ENCODE measurements around the gene PCDHB6.
A peak's percentile ranks its signal among the peaks of the same experiment; 100 is the strongest.
"Not testable (repeated sequence)": the region's sequence is repeated elsewhere in the genome, so short reads cannot be mapped to it uniquely, and the experiment has no call there.

The PCDHB6 gene

DNA sequence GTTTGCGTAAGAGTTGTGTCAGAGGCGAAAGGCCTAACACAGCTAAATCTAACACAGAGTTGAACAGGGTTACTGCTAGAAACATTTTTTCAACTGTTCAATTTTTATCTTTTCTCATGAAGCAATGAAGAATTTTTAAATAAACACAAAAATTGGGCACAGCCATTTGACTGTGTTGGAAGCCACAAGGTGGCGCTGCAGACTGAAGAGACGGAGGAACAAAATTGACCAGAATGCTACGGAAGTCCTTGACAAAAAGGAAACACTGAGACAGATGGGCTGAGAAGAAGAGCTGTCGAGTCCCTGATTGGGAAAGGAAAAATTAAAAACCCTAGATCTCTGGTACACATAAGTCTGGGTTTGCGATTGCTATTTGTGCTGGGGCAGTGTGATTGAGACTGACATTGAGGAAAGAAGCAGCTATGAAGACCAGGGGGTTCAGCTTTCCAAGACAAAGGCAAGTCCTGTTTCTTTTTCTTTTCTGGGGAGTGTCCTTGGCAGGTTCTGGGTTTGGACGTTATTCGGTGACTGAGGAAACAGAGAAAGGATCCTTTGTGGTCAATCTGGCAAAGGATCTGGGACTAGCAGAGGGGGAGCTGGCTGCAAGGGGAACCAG lies 37.1 kb downstream of the PCDHB6 start, which contains the start of gene PCDHB9:
TSS of gene PCDHB9 (plus strand) at position 265 of the 616 bp plus-strand sequence. CDS start at position 423, 158 bp downstream.
- H3K4me3 ChIP-seq (ENCODE audit: insufficient read length, low read depth), result no peak within 1 kb of the TSS
- TF ChIP-seq YY1 (IDR thresholded peaks at IDR 0.05; ENCODE audit: insufficient read depth, insufficient read length) (no peak), SUZ12 (IDR thresholded peaks at IDR 0.05; ENCODE audit: extremely low read depth, insufficient read depth, insufficient read length) (no peak), ZNF274 (IDR thresholded peaks at IDR 0.05; ENCODE audit: low read depth, low read length) (no peak)
- no peaks in the 10 kb centered on the region for H3K27me3 ChIP-seq (ENCODE audit: insufficient read depth, insufficient read length)
- peaks cover 5% of the 10 kb centered on the region; the same call in 1 of the 2 replicates for H3K9me3 ChIP-seq (ENCODE audit: insufficient read depth, low read length)
- no peaks in the 10 kb centered on the region for H3K4me1 ChIP-seq (ENCODE audit: insufficient read depth, insufficient read length)
- no peaks in the 10 kb centered on the region for H3K36me3 ChIP-seq (ENCODE audit: insufficient read depth, insufficient read length, low read length)
- DNase-seq (ENCODE audit: low read depth, low spot score), result peak; percentile 13
- no peak within 1 kb of the TSS for H3K9ac ChIP-seq (ENCODE audit: insufficient read length, low read depth)

DNA sequence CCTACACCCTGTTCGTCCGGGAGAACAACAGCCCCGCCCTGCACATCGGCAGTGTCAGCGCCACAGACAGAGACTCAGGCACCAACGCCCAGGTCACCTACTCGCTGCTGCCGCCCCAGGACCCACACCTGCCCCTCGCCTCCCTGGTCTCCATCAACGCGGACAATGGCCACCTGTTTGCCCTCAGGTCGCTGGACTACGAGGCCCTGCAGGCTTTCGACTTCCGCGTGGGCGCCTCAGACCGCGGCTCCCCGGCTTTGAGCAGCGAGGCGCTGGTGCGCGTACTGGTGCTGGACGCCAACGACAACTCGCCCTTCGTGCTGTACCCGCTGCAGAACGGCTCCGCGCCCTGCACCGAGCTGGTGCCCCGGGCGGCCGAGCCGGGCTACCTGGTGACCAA lies 38.8 kb downstream of the PCDHB6 start:
- not testable (repeated sequence) for H3K27me3 ChIP-seq (ENCODE audit: insufficient read depth, insufficient read length); H3K36me3 ChIP-seq (ENCODE audit: insufficient read depth, insufficient read length, low read length); DNase-seq (ENCODE audit: low read depth, low spot score); H3K4me3 ChIP-seq (ENCODE audit: insufficient read length, low read depth); H3K9ac ChIP-seq (ENCODE audit: insufficient read length, low read depth); H3K9me3 ChIP-seq (ENCODE audit: insufficient read depth, low read length); H3K4me1 ChIP-seq (ENCODE audit: insufficient read depth, insufficient read length)

DNA sequence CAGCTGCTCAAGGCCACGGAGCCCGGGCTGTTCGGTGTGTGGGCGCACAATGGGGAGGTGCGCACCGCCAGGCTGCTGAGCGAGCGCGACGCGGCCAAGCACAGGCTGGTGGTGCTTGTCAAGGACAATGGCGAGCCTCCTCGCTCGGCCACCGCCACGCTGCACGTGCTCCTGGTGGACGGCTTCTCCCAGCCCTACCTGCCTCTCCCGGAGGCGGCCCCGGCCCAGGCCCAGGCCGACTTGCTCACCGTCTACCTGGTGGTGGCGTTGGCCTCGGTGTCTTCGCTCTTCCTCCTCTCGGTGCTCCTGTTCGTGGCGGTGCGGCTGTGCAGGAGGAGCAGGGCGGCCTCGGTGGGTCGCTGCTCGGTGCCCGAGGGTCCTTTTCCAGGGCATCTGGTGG lies 39.3 kb downstream of the PCDHB6 start:
- H3K9me3 ChIP-seq (ENCODE audit: insufficient read depth, low read length), result not testable (repeated sequence)

DNA sequence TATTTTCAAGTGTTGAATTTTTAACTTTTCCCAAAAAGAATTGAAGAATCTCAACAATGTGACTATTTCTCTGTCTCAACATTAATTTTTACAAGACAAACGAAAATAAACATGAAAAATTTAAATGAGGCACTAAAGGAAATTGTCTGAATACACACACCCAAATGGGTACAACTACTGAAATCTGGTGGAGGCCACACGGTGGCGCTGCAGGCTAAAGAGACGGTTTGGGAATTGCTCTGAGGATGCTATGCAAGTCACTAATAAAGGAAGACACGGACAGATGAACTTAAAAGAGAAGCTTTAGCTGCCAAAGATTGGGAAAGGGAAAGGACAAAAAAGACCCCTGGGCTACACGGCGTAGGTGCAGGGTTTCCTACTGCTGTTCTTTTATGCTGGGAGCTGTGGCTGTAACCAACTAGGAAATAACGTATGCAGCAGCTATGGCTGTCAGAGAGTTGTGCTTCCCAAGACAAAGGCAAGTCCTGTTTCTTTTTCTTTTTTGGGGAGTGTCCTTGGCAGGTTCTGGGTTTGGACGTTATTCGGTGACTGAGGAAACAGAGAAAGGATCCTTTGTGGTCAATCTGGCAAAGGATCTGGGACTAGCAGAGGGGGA lies 42.4 kb downstream of the PCDHB6 start, which contains the start of gene PCDHB10:
TSS of gene PCDHB10 (plus strand) at position 244 of the 616 bp plus-strand sequence. CDS start at position 444, 200 bp downstream.
- Histone ChIP-seq H3K27me3 (ENCODE audit: insufficient read depth, insufficient read length) (peaks cover 15% of the 10 kb centered on the region), H3K36me3 (ENCODE audit: insufficient read depth, insufficient read length, low read length) (no peaks in the 10 kb centered on the region), H3K9ac (ENCODE audit: insufficient read length, low read depth) (no peak within 1 kb of the TSS), H3K4me3 (ENCODE audit: insufficient read length, low read depth) (no peak within 1 kb of the TSS), H3K4me1 (ENCODE audit: insufficient read depth, insufficient read length) (no peaks in the 10 kb centered on the region), H3K9me3 (ENCODE audit: insufficient read depth, low read length) (peaks cover 12% of the 10 kb centered on the region)
- no peak for TF ChIP-seq SUZ12 (IDR thresholded peaks at IDR 0.05; ENCODE audit: extremely low read depth, insufficient read depth, insufficient read length)
- TF ChIP-seq YY1 (IDR thresholded peaks at IDR 0.05; ENCODE audit: insufficient read depth, insufficient read length), result no peak
- no peak for TF ChIP-seq ZNF274 (IDR thresholded peaks at IDR 0.05; ENCODE audit: low read depth, low read length)
- peak; percentile 36 for DNase-seq (ENCODE audit: low read depth, low spot score)

More for the DNA sequence above, 39.3 kb downstream of the PCDHB6 start:
- not testable (repeated sequence) for H3K27me3 ChIP-seq (ENCODE audit: insufficient read depth, insufficient read length); H3K4me1 ChIP-seq (ENCODE audit: insufficient read depth, insufficient read length); H3K9ac ChIP-seq (ENCODE audit: insufficient read length, low read depth); H3K36me3 ChIP-seq (ENCODE audit: insufficient read depth, insufficient read length, low read length); DNase-seq (ENCODE audit: low read depth, low spot score); H3K4me3 ChIP-seq (ENCODE audit: insufficient read length, low read depth)

DNA sequence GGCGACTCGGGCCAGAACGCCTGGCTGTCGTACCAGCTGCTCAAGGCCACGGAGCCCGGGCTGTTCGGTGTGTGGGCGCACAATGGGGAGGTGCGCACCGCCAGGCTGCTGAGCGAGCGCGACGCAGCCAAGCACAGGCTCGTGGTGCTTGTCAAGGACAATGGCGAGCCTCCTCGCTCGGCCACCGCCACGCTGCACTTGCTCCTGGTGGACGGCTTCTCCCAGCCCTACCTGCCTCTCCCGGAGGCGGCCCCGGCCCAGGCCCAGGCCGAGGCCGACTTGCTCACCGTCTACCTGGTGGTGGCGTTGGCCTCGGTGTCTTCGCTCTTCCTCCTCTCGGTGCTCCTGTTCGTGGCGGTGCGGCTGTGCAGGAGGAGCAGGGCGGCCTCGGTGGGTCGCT lies 44.5 kb downstream of the PCDHB6 start:
- H3K9me3 ChIP-seq (ENCODE audit: insufficient read depth, low read length), result peaks cover 15% of the 10 kb centered on the region
- H3K4me3 ChIP-seq (ENCODE audit: insufficient read length, low read depth); H3K4me1 ChIP-seq (ENCODE audit: insufficient read depth, insufficient read length); H3K9ac ChIP-seq (ENCODE audit: insufficient read length, low read depth); DNase-seq (ENCODE audit: low read depth, low spot score); H3K36me3 ChIP-seq (ENCODE audit: insufficient read depth, insufficient read length, low read length): not testable (repeated sequence)
- peaks cover 15% of the 10 kb centered on the region for H3K27me3 ChIP-seq (ENCODE audit: insufficient read depth, insufficient read length)

DNA sequence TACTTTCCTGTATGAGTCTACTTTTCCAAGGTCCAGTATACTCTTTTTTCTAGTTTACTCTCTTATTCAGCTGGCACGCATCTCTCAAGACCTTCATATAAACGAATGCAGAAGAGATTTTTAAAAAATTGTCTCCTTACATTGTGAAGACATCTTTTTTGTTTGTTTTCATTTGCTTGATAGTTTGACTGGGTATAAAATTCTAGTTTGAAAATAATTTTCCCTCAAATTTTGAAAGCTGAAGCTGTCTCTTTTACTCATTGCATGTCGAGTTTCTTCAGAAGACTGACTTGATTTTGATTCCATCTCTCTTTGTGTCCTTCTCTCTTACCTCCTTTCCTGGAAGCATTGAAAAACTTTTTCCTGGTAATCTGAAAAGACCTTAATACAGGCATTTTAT lies 46.5 kb downstream of the PCDHB6 start:
- Histone ChIP-seq H3K9me3 (ENCODE audit: insufficient read depth, low read length) (peaks cover 15% of the 10 kb centered on the region), H3K4me1 (ENCODE audit: insufficient read depth, insufficient read length) (no peaks in the 10 kb centered on the region), H3K27me3 (ENCODE audit: insufficient read depth, insufficient read length) (peaks cover 15% of the 10 kb centered on the region), H3K9ac (ENCODE audit: insufficient read length, low read depth) (no peak overlapping the region), H3K36me3 (ENCODE audit: insufficient read depth, insufficient read length, low read length) (no peaks in the 10 kb centered on the region), H3K4me3 (ENCODE audit: insufficient read length, low read depth) (no peak overlapping the region)
- TF ChIP-seq ZNF274 (IDR thresholded peaks at IDR 0.05; ENCODE audit: low read depth, low read length) (no peak), SUZ12 (IDR thresholded peaks at IDR 0.05; ENCODE audit: extremely low read depth, insufficient read depth, insufficient read length) (no peak), YY1 (IDR thresholded peaks at IDR 0.05; ENCODE audit: insufficient read depth, insufficient read length) (no peak)
- DNase-seq (ENCODE audit: low read depth, low spot score), result no peak

DNA sequence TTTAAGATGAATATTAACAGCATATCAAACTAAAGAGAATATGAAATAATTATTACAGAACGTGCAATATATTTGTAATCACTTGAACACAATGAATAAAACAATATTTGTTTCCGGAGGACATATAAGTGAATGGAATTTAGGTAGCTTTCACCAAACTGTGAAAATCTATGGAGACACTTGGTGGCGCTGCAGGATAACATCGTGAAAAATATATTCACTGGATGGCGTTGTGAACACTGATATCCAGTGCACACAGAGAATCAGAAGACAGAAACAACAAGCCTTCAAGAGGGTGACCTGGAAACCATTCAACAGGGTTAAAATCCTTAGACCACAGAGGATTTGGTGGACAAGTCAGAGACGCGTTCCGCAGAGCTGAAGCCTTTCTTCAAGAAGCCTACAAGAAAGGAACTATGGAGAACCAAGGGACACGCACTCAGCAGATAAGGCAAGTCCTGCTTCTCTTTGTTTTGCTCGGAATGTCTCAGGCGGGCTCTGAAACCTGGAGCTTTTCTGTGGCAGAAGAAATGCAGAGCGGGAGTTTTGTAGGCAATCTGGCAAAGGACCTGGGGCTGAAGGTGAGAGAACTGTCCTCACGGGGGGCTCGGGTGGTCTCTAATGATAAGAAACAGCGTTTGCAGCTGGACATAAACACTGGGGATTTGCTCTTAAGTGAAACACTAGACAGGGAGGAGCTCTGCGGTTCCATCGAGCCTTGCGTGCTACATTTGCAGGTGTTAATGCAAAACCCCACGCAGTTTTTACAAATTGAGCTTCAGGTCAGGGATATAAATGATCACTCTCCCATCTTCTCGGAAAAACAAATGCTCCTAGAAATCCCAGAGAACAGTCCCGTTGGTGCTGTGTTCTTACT lies 49.7 kb downstream of the PCDHB6 start, which contains the start of gene PCDHB11:
TSS of gene PCDHB11 (plus strand) at position 269 of the 877 bp plus-strand sequence. CDS start at position 417, 148 bp downstream.
- H3K27me3 ChIP-seq (ENCODE audit: insufficient read depth, insufficient read length), result peaks cover 6% of the 10 kb centered on the region
- no peaks in the 10 kb centered on the region for H3K4me1 ChIP-seq (ENCODE audit: insufficient read depth, insufficient read length)
- peak; percentile 6 for DNase-seq (ENCODE audit: low read depth, low spot score)
- no peaks in the 10 kb centered on the region for H3K36me3 ChIP-seq (ENCODE audit: insufficient read depth, insufficient read length, low read length)
- H3K9ac ChIP-seq (ENCODE audit: insufficient read length, low read depth), result no peak within 1 kb of the TSS
- no peak for TF ChIP-seq ZNF274 (IDR thresholded peaks at IDR 0.05; ENCODE audit: low read depth, low read length)
- H3K4me3 ChIP-seq (ENCODE audit: insufficient read length, low read depth), result no peak within 1 kb of the TSS
- H3K9me3 ChIP-seq (ENCODE audit: insufficient read depth, low read length), result peaks cover 15% of the 10 kb centered on the region

DNA sequence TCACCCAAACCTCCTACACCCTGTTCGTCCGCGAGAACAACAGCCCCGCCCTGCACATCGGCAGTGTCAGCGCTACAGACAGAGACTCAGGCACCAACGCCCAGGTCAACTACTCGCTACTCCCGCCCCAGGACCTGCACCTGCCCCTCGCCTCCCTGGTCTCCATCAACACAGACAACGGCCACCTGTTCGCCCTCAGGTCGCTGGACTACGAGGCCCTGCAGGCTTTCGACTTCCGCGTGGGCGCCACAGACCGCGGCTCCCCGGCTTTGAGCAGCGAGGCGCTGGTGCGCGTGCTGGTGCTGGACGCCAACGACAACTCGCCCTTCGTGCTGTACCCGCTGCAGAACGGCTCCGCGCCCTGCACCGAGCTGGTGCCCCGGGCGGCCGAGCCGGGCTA lies 51.3 kb downstream of the PCDHB6 start:
- H3K27me3 ChIP-seq (ENCODE audit: insufficient read depth, insufficient read length); H3K4me3 ChIP-seq (ENCODE audit: insufficient read length, low read depth); H3K9ac ChIP-seq (ENCODE audit: insufficient read length, low read depth); H3K36me3 ChIP-seq (ENCODE audit: insufficient read depth, insufficient read length, low read length); DNase-seq (ENCODE audit: low read depth, low spot score); H3K4me1 ChIP-seq (ENCODE audit: insufficient read depth, insufficient read length): not testable (repeated sequence)
- H3K9me3 ChIP-seq (ENCODE audit: insufficient read depth, low read length), result peaks cover 12% of the 10 kb centered on the region

DNA sequence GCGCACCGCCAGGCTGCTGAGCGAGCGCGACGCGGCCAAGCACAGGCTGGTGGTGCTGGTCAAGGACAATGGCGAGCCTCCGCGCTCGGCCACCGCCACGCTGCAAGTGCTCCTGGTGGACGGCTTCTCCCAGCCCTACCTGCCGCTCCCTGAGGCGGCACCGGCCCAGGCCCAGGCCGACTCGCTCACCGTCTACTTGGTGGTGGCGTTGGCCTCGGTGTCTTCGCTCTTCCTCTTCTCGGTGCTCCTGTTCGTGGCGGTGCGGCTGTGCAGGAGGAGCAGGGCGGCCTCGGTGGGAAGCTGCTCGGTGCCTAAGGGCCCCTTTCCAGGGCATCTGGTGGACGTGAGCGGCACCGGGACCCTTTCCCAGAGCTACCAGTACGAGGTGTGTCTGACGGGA lies 51.8 kb downstream of the PCDHB6 start:
- H3K4me1 ChIP-seq (ENCODE audit: insufficient read depth, insufficient read length); DNase-seq (ENCODE audit: low read depth, low spot score); H3K36me3 ChIP-seq (ENCODE audit: insufficient read depth, insufficient read length, low read length); H3K9me3 ChIP-seq (ENCODE audit: insufficient read depth, low read length); H3K27me3 ChIP-seq (ENCODE audit: insufficient read depth, insufficient read length); H3K4me3 ChIP-seq (ENCODE audit: insufficient read length, low read depth); H3K9ac ChIP-seq (ENCODE audit: insufficient read length, low read depth): not testable (repeated sequence)
